ENCODE results near the gene DIPK2B.

Gene DIPK2B

DNA sequence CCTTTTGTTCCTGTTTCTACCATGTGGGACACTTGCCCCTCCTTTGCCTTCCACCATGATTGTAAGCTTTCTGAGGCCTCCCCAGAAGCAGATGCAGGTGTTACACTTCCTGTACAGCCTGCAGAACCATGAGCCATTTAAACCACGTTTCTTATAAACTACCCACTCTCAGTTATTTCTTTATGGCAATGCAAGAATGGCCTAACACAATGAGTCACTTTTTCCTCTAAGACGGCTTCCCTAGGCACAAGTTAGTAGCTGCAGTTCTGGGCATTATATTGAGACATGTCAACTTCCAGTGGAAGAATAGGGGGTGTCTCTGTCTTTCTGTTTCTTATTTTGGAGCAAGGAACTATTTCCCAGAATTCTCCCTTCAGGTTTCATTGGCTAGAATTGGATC, 32.9 kb upstream of the DIPK2B start:
- no peak overlapping the region for H3K4me3 ChIP-seq (ENCODE audit: low read length, poor library complexity, severe bottlenecking)
- no peaks in the 10 kb centered on the region for H3K79me2 ChIP-seq (ENCODE audit: insufficient read depth, low read length)
- no peak overlapping the region for H3K9ac ChIP-seq (ENCODE audit: low read depth, low read length, poor library complexity, severe bottlenecking)
- no peak overlapping the region for H3K4me2 ChIP-seq (ENCODE audit: low read depth, low read length, poor library complexity, severe bottlenecking)
- no peaks in the 10 kb centered on the region; the same call in 1 of the 2 replicates for H3K9me3 ChIP-seq (ENCODE audit: insufficient read depth, low read depth, low read length)
- TF ChIP-seq EZH2phosphoT487 (IDR thresholded peaks at IDR 0.05; ENCODE audit: borderline replicate concordance), result no peak
- TF ChIP-seq, protein P1, sequence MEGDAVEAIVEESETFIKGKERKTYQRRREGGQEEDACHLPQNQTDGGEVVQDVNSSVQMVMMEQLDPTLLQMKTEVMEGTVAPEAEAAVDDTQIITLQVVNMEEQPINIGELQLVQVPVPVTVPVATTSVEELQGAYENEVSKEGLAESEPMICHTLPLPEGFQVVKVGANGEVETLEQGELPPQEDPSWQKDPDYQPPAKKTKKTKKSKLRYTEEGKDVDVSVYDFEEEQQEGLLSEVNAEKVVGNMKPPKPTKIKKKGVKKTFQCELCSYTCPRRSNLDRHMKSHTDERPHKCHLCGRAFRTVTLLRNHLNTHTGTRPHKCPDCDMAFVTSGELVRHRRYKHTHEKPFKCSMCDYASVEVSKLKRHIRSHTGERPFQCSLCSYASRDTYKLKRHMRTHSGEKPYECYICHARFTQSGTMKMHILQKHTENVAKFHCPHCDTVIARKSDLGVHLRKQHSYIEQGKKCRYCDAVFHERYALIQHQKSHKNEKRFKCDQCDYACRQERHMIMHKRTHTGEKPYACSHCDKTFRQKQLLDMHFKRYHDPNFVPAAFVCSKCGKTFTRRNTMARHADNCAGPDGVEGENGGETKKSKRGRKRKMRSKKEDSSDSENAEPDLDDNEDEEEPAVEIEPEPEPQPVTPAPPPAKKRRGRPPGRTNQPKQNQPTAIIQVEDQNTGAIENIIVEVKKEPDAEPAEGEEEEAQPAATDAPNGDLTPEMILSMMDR (conservative IDR thresholded peaks at IDR 0.05; ENCODE audit: low read length), result no peak
- H3K4me1 ChIP-seq (ENCODE audit: insufficient read depth, low read length, poor library complexity, severe bottlenecking), result peaks cover 23% of the 10 kb centered on the region
- no peaks in the 10 kb centered on the region for H3F3A ChIP-seq (ENCODE audit: low read depth)
- H3K9me2 ChIP-seq (replicated peaks; ENCODE audit: low read depth, low read length), result no peaks in the 10 kb centered on the region
- H3K27me3 ChIP-seq (ENCODE audit: insufficient read depth, low read length, poor library complexity, severe bottlenecking), result no peaks in the 10 kb centered on the region
- no peaks in the 10 kb centered on the region for H3K36me3 ChIP-seq (ENCODE audit: insufficient read depth, low read length)
- no peak overlapping the region for H2AFZ ChIP-seq (ENCODE audit: low read length)
- H4K20me1 ChIP-seq (ENCODE audit: insufficient read depth, low read length, poor library complexity, severe bottlenecking), result no peaks in the 10 kb centered on the region

- Histone ChIP-seq H3K79me2 (ENCODE audit: insufficient read depth, low read length) (no peaks in the 10 kb centered on the region), H3K9me3 (ENCODE audit: insufficient read depth, low read depth, low read length) (no peaks in the 10 kb centered on the region; the same call in 1 of the 2 replicates), H3K36me3 (ENCODE audit: insufficient read depth, low read length) (no peaks in the 10 kb centered on the region), H3K4me1 (ENCODE audit: insufficient read depth, low read length, poor library complexity, severe bottlenecking) (peaks cover 23% of the 10 kb centered on the region), H2AFZ (ENCODE audit: low read length) (peak overlapping the region; percentile 74), H3K4me2 (ENCODE audit: low read depth, low read length, poor library complexity, severe bottlenecking) (peak overlapping the region; percentile 35), H3K27me3 (ENCODE audit: insufficient read depth, low read length, poor library complexity, severe bottlenecking) (no peaks in the 10 kb centered on the region), H3F3A (ENCODE audit: low read depth) (no peaks in the 10 kb centered on the region), H4K20me1 (ENCODE audit: insufficient read depth, low read length, poor library complexity, severe bottlenecking) (no peaks in the 10 kb centered on the region), H3K9me2 (replicated peaks; ENCODE audit: low read depth, low read length) (no peaks in the 10 kb centered on the region), H3K4me3 (ENCODE audit: low read length, poor library complexity, severe bottlenecking) (peak overlapping the region; percentile 41), H3K9ac (ENCODE audit: low read depth, low read length, poor library complexity, severe bottlenecking) (no peak overlapping the region)
- TF ChIP-seq EZH2phosphoT487 (IDR thresholded peaks at IDR 0.05; ENCODE audit: borderline replicate concordance), result no peak
- TF ChIP-seq, protein P1 (conservative IDR thresholded peaks at IDR 0.05; ENCODE audit: low read length), result no peak
Observed at GRCh38 chrX:45232139-45232538, 31.5 kb upstream of the DIPK2B start.

DNA sequence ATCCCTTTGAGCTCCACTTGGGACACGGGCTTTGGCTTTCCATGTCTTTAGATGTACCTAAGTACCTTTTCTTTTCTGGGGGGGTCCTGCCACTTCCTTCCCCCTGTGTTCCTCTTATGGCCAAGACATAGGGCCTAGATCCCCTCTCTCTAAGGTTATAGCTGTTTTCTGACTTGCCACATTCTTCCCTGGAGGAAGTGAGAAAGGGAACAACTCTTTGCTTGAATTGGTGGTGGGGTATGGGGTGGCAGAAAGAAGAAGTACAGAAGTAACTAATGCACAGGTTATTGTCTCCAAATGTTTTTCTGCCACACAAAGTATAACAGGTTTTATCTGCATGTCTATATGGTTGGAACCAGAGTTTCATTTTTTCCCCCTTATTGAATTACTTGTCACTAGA, 29.7 kb upstream of the DIPK2B start:
- Histone ChIP-seq H3K4me1 (ENCODE audit: insufficient read depth, low read length, poor library complexity, severe bottlenecking) (peaks cover 23% of the 10 kb centered on the region), H2AFZ (ENCODE audit: low read length) (no peak overlapping the region; the same call in 1 of the 2 replicates), H3K9ac (ENCODE audit: low read depth, low read length, poor library complexity, severe bottlenecking) (no peak overlapping the region), H3K9me3 (ENCODE audit: insufficient read depth, low read depth, low read length) (no peaks in the 10 kb centered on the region; the same call in 1 of the 2 replicates), H3K36me3 (ENCODE audit: insufficient read depth, low read length) (no peaks in the 10 kb centered on the region), H3K9me2 (replicated peaks; ENCODE audit: low read depth, low read length) (no peaks in the 10 kb centered on the region), H3K4me3 (ENCODE audit: low read length, poor library complexity, severe bottlenecking) (no peak overlapping the region), H3K79me2 (ENCODE audit: insufficient read depth, low read length) (no peaks in the 10 kb centered on the region), H3K4me2 (ENCODE audit: low read depth, low read length, poor library complexity, severe bottlenecking) (no peak overlapping the region), H4K20me1 (ENCODE audit: insufficient read depth, low read length, poor library complexity, severe bottlenecking) (no peaks in the 10 kb centered on the region), H3K27me3 (ENCODE audit: insufficient read depth, low read length, poor library complexity, severe bottlenecking) (no peaks in the 10 kb centered on the region), H3F3A (ENCODE audit: low read depth) (no peaks in the 10 kb centered on the region)
- no peak for TF ChIP-seq EZH2phosphoT487 (IDR thresholded peaks at IDR 0.05; ENCODE audit: borderline replicate concordance)

DNA sequence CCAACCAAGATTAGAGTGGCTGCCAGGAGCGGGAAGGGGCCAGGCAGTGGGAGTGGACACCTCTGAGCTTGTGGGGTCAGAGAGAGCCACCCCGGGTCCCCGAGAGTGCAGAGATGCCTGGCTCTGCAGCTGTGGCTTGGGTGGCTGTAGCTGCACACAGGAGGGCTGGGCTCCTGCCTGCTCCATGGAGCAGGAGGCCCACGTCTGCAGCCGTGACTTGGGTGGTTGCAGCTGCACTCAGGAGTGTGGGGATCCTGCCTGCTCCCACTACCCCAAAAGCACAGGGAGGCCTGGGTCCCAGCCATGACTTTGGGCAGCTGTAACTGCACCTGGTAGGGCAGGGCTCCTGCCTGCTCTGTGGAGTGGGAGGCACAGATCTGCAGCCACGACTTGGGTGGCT, 28.7 kb upstream of the DIPK2B start:
- H3K4me2 ChIP-seq (ENCODE audit: low read depth, low read length, poor library complexity, severe bottlenecking), result no peak overlapping the region
- H3K79me2 ChIP-seq (ENCODE audit: insufficient read depth, low read length), result no peaks in the 10 kb centered on the region
- H3K9me2 ChIP-seq (replicated peaks; ENCODE audit: low read depth, low read length), result no peaks in the 10 kb centered on the region
- no peaks in the 10 kb centered on the region for H3F3A ChIP-seq (ENCODE audit: low read depth)
- H4K20me1 ChIP-seq (ENCODE audit: insufficient read depth, low read length, poor library complexity, severe bottlenecking), result no peaks in the 10 kb centered on the region
- no peaks in the 10 kb centered on the region; the same call in 1 of the 2 replicates for H3K9me3 ChIP-seq (ENCODE audit: insufficient read depth, low read depth, low read length)
- no peak overlapping the region for H2AFZ ChIP-seq (ENCODE audit: low read length)
- no peak overlapping the region for H3K9ac ChIP-seq (ENCODE audit: low read depth, low read length, poor library complexity, severe bottlenecking)
- H3K36me3 ChIP-seq (ENCODE audit: insufficient read depth, low read length), result no peaks in the 10 kb centered on the region
- H3K27me3 ChIP-seq (ENCODE audit: insufficient read depth, low read length, poor library complexity, severe bottlenecking), result no peaks in the 10 kb centered on the region
- no peak for TF ChIP-seq EZH2phosphoT487 (IDR thresholded peaks at IDR 0.05; ENCODE audit: borderline replicate concordance)
- TF ChIP-seq, protein P1 (conservative IDR thresholded peaks at IDR 0.05; ENCODE audit: low read length), result no peak
- H3K4me3 ChIP-seq (ENCODE audit: low read length, poor library complexity, severe bottlenecking), result no peak overlapping the region
- peaks cover 23% of the 10 kb centered on the region for H3K4me1 ChIP-seq (ENCODE audit: insufficient read depth, low read length, poor library complexity, severe bottlenecking)
